Stimulated activated CD4-positive, alpha-beta T cell treated with anti-CD3 and anti-CD28 coated beads, Interleukin-12 subunit alpha, Interleukin-12 subunit beta, amount 100 ng/mL, for 4 hours (primary cell): ENCODE data around the gene GPR65.

Source experiments
- DNase-seq: peaks from one replicate; pipeline ENCODE4 v3.0.0-alpha.2; 2020

Gene GPR65

DNA sequence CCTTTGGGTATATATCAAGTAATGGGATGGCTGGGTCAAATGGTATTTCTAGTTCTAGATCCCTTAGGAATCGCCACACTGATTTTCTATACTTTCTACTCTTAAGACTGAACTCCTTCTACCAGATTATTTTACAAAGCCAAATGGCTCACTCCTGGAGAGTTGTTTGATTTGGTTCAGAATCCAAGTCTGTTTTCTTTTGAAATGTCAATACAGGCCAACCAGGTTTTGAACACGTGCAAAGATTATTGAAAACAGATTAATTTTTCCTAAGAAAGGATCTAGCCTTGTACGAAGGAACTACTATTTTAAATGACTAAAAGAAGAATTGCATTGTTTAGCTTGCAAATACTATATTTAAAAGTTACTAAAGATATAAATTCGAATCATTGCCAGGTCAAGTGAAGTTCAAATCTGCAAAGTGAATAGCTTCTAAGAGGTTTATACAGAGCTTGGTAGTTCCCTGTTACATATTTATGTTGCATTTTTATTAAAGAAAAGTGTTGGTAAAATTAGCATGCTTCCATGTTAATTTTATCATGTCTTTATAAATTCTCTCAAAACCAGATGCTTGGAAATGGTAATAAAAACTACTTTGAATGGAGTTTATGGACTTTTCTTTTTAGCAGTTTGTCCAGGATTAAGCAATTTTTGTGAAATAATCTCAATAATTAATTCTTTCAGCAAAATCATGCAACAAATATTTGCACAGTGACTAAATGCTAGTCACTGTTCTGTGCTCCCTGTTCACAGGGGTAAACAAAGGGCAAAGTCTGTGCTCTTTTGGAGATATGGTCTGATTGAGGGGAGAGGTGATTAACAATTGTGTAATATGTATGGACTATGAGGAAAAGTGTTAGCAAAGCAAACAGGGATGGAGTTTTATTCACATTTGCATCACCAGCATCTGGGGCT is 38.9 kb downstream of the GPR65 start:
- DNase-seq, result no peak

DNA sequence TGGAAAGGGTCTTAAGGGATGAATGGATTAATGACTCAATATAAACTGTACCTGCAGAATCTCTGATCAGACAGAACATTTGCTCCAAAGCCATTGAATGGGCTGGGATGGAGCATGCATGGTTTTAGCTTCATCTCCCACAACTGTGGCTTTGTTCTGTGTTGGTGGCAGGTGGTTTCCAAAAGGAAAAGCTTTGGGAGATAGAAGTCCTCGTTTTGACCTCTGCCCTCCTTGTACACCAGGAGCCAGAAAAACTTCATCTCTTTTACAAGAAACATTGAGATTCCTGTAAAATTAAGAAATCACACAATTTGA is 39.5 kb downstream of the GPR65 start:
- DNase-seq, result no peak

DNA sequence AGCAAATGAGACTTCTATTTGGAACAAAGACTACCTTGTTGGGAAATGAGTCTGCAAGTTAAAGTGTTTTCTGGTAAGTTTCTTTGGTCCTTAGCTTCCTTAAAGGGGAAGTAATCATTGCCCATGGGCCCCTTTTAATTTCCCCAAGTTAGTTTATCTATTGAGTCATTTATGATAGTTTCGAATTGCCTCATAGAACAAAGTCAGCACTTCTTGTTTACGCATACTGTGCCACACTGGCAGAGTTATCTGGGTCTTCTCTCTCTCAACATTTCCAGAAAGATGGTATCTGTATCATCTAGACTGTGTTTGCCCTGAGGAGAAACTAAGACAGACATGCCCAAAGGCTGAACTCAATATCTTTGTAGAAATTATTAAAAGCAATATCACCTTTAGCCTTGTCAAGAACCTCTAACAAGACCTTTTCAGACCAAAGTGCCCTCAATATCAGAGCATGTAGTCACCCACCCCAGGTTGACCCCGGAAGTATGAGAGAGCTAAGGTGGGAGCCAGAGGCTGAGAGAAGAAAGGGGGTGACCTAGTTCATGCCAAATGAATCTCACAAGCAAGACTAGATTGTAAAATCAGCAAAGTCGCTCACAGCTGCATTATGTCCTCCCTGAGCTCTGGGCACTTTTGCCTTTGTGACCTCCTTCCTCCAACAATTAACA is 40.0 kb downstream of the GPR65 start:
- DNase-seq, result no peak

DNA sequence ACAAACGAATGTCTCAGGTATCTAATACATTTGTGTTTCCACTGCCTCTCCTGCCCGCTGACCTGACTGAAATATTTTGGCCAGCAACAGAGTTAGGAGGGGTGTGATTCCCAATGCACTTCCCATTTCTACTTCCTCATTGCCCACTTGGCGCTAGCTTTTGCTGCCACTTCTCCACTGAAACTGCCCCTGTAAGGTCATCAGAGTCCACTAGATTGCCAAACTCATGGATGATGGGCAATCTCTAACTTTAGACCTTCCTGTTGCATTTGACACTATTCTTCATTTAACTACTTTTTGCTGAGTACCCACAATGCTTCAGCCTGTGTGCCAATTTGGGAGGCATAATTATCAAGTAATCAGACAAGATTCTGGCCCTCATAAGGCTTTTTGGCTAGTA is 40.8 kb downstream of the GPR65 start:
- DNase-seq, result no peak

DNA sequence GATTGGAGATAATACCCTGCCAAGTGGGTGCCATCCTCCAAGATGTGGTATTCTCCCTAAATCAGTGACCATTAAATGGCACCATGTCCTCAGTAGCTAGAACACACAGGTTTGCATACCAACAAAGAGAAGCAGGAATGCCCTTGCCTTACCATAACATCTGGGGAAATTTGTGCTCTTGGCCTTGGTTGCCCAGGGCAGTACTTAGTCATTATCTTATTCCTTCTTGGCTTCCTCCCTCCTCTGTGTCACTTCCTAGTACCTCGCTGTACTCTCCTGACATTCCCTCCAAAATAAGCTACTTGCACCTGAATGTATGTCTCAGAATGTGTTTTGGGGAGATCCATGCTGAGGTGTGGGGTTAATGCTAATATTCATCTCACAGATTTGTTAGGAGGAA is 43.4 kb downstream of the GPR65 start:
- no peak for DNase-seq

DNA sequence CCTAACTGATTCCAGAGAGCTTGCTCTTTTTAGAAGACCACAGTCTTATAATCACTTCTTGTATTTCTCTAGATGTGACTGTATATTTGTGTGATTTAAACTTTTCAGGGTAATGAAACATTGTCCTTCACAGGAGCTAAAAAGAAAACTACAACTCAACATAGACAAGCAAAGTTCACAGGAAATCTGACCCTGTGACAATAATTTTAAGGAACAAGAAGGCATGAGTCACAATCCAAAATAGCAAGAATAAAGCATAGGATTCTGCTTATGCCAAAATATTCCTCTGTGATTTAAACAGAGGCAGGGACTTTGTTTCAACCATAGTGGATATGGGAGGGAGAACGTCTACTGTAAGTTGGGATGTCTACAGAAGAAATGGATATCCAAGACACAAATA is 44.3 kb downstream of the GPR65 start:
- no peak for DNase-seq

DNA sequence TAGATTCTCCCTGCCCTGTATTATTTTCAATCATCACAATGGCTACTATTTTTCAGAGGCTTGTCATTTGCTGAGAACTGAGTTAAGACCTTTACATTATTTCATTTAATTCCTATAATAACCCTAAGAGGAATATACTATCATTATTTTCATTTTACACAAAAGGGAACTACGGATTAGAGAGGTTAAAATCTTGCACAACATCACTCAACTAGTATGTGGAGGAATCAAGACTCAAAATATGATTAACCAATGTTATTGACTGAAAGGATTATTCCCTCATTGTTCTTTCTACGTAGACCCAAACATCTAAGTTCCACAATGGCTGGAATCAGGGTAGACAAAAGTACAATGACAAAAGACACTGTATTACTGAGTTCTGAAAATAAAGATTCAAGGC is 45.0 kb downstream of the GPR65 start:
- DNase-seq, result no peak

DNA sequence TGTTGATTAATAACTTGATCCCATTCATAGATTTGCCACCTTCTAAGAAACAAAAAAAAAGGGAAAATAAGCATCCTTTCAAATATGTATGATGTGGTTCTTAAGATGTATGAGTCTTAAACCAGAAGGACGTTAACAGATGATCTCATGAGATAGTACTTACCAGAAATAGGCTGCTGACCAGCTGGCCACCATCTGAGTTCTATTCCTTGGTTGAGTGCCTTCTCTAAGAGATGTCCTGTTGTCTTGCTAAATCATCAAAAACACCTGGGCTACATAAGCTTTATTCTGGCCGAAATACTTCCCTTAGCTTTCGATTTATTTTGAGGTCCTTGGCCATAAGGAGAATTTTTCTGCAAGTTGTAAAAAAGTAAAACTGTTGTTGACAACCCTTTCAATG is 55.6 kb downstream of the GPR65 start:
- DNase-seq, result no peak

DNA sequence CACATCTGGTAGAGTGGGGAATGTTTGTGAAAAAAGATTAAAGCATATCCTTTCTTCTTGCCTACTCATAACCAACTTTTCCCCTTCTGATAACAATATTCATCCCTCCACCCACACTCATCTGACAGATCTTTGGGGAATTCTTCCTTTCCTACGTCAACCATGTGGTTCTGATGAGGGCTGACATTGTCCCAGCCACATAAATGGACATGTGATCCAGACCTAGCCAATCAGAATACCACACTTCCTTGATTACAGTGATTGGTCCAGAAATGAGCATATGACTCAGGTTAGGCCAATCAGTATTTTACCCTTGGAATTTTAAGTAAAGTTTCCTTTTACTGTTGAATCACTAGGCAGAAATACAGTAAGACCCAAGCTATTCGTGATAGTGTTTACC is 58.9 kb downstream of the GPR65 start:
- DNase-seq, result no peak
